GM12891 (cell line): ENCODE results near the gene HCK.

Experiments
- DNase-seq: peaks from one replicate; pipeline ENCODE4 v3.0.0; 2011; ENCODE audit warnings: low spot score; ENCODE audit not compliant: insufficient read length
- FAIRE-seq: peaks from 2 replicates; lab custom pipeline; 2011; peaks lifted over from hg19 to GRCh38; lab: Jason Lieb, UNC
- PAX5 ChIP-seq: IDR thresholded peaks from 2 replicates; pipeline ENCODE4 v1.6.1; 2011; ENCODE audit warnings: low read length, moderate library complexity, mild to moderate bottlenecking; ENCODE audit not compliant: insufficient read depth, severe bottlenecking
- POLR2A ChIP-seq: IDR thresholded peaks from 2 replicates; pipeline ENCODE4 v1.6.1; 2011; ENCODE audit warnings: low read depth, low read length, control low read depth
- POLR2AphosphoS5 ChIP-seq: IDR thresholded peaks from 2 replicates; pipeline ENCODE4 v1.6.1; 2011; ENCODE audit warnings: low read depth, low read length, control low read depth
- POU2F2 ChIP-seq: IDR thresholded peaks from 2 replicates; pipeline ENCODE4 v1.6.1; 2011; ENCODE audit warnings: low read depth, mild to moderate bottlenecking, control low read depth, low read length, moderate library complexity
- SPI1 ChIP-seq: IDR thresholded peaks from 2 replicates; pipeline ENCODE4 v1.6.1; 2011; ENCODE audit warnings: low read depth, low read length, control low read depth
- TAF1 ChIP-seq: IDR thresholded peaks from 2 replicates; pipeline ENCODE4 v1.6.1; 2011; ENCODE audit warnings: low read depth, low read length, control low read depth

Gene HCK

GRCh38 chr20:32037929-32038328, 14.1 kb upstream of the HCK start:
- no peak for TF ChIP-seq POLR2A
- DNase-seq (no peak), FAIRE-seq (no peak)

GRCh38 chr20:32040142-32040953, 11.7 kb upstream of the HCK start:
- DNase-seq: no peak
- peak; percentile 47 for FAIRE-seq

GRCh38 chr20:32045999-32046398, 6.0 kb upstream of the HCK start:
- TF ChIP-seq PAX5: no peak
- no peak for TF ChIP-seq POU2F2
- TF ChIP-seq POLR2A: no peak
- TF ChIP-seq SPI1: no peak
- no peak for TF ChIP-seq TAF1
- DNase-seq (no peak), FAIRE-seq (no peak)

More at GRCh38 chr20:32040142-32040953, 11.7 kb upstream of the HCK start:
- TF ChIP-seq SPI1 (peak; percentile 96), POLR2A (no peak), POU2F2 (no peak), TAF1 (no peak), POLR2AphosphoS5 (no peak), PAX5 (no peak)

- DNase-seq (no peak), FAIRE-seq (no peak)
- no peak for TF ChIP-seq SPI1
- TF ChIP-seq POLR2A: no peak
- TF ChIP-seq POLR2AphosphoS5: no peak
- TF ChIP-seq PAX5: no peak
- no peak for TF ChIP-seq TAF1
- no peak for TF ChIP-seq POU2F2
These were observed 1.7 kb upstream of the HCK start for GRCh38 chr20:32050324-32050841.

- FAIRE-seq (peak; percentile 35), DNase-seq (no peak)
- TF ChIP-seq POLR2A (no peak), SPI1 (peak; percentile 32; the same call in 1 of the 2 replicates)
These were observed 1.0 kb upstream of the HCK start for GRCh38 chr20:32050851-32051556.

- FAIRE-seq (no peak), DNase-seq (no peak)
- no peak for TF ChIP-seq POU2F2
- TF ChIP-seq SPI1: no peak
- TF ChIP-seq POLR2AphosphoS5: no peak
- TF ChIP-seq TAF1: no peak
- TF ChIP-seq POLR2A: no peak
- no peak for TF ChIP-seq PAX5
These were observed 337 bp upstream of the HCK start for GRCh38 chr20:32051720-32052089.

GRCh38 chr20:32052778-32053362, 828 bp downstream of the HCK start:
- DNase-seq (peak; percentile 58), FAIRE-seq (peak; percentile 87)
- TF ChIP-seq SPI1 (no peak), TAF1 (no peak), POU2F2 (no peak), POLR2AphosphoS5 (no peak), POLR2A (no peak), PAX5 (no peak)

- TF ChIP-seq POLR2AphosphoS5 (no peak), SPI1 (no peak), PAX5 (no peak), TAF1 (no peak), POU2F2 (no peak), POLR2A (no peak)
- DNase-seq (no peak), FAIRE-seq (no peak)
These were observed 1.6 kb downstream of the HCK start for GRCh38 chr20:32053648-32054047.

GRCh38 chr20:32056708-32057483, 4.9 kb downstream of the HCK start:
- TF ChIP-seq POLR2A: no peak
- TF ChIP-seq TAF1: no peak
- no peak for TF ChIP-seq POLR2AphosphoS5
- no peak for TF ChIP-seq POU2F2
- no peak for TF ChIP-seq PAX5
- TF ChIP-seq SPI1: no peak
- no peak for FAIRE-seq
- no peak for DNase-seq
